Pons (tissue), 1 donor: ENCODE data around the gene PCBP1.
"Not testable (repeated sequence)": the region's sequence is repeated elsewhere in the genome, so short reads cannot be mapped to it uniquely, and the experiment has no call there.

Experiments used
- DNase-seq: peaks from one replicate; pipeline ENCODE4 v3.0.0-alpha.2; 2016; ENCODE audit warnings: low spot score

The PCBP1 gene

DNA sequence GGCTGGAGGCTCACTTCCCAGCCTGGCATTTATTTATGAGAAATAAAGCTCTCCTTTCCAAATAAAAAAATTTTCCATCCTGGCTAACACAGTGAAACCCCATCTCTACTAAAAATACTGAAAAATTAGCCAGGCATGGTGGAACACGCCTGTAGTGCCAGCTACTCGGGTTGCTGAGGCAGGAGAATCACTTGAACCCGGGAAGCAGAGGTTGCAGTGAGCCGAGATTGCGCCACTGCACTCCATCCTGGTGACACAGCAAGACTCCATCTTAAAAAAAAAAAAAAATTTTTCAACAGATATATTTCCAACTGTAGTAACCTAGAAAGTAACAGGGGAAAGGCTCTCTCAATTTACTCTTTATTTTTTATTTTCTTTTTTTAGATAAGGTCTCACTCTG, 6.1 kb upstream of the PCBP1 start:
- DNase-seq = no peak

DNA sequence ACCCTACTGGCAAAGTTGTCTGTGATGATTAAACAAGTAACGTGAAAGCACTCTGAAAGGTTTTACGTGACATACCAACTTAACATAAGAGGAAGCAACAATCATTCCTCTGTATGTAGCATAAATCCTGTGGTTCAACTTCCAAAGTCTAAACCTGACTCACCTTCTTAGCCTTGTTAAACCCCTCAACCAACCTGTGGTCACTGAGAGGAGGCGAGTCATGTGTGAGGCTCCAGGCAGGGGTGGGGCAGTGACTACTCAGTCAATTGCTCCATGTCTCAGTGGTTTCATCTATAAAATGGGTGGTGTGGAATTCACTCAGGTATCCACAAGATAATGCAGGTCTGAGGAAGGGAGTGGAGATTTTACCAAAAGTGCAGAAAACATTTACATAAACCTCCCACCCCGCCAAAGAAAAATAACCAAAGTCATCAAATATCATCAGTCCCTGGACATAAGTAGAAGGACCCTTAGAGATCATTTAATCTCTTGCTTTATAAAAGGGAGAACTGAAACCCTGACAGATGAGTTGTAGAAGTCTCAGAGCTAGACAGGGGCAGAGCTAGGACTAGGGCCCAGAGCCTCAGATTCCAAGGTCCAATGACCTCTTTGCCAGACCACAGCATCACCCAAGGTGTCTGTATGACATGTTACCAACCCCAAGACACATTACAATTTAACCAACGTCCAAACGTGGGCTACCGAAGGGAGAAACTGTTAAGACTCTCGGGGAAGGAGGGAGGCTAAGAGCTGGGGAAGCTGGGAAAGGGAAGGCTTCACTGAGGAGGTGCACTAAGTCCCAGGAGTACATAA, 3.7 kb upstream of the PCBP1 start:
- no peak for DNase-seq

GRCh38 chr2:70084973-70085710, 2.1 kb upstream of the PCBP1 start:
- no peak for DNase-seq

DNA sequence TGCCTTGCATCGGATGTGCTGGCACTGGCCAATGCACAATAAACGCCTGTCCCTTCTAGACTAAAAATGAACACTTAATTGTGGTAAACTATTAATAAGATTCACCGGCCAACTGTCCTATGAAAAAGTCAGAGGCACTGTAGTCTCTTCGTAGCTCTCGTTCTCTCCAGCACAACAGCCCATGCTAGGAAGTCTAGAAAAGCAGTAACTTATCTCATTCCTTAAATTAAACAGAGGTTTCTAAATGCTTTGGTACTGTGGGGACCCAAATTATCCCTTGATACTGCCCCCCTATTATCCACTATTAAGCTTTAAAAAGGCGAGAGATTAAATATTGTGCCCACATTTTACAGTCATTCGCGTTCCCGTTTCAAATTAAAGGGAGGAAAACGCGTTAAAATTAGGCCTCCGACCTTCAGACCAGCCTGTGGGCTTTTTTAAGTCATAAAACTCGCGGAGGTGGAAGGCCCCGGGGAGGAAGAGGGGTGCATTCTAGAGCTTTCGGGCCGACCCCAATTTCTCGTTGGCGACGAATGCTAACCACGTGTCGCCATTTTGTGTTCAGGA, 1.5 kb upstream of the PCBP1 start:
- no peak for DNase-seq

DNA sequence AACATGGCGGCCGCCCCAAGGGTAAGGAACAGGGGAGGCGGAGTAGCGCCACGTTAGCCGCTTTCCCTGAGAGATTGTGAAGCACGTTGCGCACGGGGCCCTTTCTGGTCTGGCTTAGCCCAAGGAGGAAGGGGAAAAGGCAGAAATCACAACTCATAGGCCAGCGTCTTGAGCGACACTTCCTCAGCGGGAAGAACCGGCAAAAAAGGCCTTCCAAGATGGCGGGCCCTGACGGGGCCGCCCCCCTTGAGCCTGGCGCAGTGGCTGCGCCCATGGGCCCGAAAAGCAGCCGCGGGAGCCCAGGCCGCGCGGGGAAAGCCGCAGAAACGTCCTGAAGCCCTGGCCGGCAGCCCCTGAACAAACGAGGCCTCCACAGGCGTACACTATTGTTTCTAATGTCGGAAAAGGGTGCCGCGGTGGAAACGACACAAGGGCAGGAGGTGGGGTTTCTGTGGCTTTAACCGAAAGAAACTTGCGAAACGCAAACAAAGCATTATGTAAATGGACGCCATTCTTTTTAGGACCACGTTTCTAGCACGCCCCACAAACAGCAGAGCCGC, 919 bp upstream of the PCBP1 start:
- peak; percentile 76 for DNase-seq

DNA sequence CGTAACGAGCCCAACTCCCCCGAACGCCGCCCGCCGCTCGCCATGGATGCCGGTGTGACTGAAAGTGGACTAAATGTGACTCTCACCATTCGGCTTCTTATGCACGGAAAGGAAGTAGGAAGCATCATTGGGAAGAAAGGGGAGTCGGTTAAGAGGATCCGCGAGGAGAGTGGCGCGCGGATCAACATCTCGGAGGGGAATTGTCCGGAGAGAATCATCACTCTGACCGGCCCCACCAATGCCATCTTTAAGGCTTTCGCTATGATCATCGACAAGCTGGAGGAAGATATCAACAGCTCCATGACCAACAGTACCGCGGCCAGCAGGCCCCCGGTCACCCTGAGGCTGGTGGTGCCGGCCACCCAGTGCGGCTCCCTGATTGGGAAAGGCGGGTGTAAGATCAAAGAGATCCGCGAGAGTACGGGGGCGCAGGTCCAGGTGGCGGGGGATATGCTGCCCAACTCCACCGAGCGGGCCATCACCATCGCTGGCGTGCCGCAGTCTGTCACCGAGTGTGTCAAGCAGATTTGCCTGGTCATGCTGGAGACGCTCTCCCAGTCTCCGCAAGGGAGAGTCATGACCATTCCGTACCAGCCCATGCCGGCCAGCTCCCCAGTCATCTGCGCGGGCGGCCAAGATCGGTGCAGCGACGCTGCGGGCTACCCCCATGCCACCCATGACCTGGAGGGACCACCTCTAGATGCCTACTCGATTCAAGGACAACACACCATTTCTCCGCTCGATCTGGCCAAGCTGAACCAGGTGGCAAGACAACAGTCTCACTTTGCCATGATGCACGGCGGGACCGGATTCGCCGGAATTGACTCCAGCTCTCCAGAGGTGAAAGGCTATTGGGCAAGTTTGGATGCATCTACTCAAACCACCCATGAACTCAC, 673 bp downstream of the PCBP1 start:
- peak; percentile 67 for DNase-seq

DNA sequence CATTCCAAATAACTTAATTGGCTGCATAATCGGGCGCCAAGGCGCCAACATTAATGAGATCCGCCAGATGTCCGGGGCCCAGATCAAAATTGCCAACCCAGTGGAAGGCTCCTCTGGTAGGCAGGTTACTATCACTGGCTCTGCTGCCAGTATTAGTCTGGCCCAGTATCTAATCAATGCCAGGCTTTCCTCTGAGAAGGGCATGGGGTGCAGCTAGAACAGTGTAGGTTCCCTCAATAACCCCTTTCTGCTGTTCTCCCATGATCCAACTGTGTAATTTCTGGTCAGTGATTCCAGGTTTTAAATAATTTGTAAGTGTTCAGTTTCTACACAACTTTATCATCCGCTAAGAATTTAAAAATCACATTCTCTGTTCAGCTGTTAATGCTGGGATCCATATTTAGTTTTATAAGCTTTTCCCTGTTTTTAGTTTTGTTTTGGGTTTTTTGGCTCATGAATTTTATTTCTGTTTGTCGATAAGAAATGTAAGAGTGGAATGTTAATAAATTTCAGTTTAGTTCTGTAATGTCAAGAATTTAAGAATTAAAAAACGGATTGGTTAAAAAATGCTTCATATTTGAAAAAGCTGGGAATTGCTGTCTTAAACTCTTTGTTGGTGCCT, 1.4 kb downstream of the PCBP1 start:
- DNase-seq = no peak

DNA sequence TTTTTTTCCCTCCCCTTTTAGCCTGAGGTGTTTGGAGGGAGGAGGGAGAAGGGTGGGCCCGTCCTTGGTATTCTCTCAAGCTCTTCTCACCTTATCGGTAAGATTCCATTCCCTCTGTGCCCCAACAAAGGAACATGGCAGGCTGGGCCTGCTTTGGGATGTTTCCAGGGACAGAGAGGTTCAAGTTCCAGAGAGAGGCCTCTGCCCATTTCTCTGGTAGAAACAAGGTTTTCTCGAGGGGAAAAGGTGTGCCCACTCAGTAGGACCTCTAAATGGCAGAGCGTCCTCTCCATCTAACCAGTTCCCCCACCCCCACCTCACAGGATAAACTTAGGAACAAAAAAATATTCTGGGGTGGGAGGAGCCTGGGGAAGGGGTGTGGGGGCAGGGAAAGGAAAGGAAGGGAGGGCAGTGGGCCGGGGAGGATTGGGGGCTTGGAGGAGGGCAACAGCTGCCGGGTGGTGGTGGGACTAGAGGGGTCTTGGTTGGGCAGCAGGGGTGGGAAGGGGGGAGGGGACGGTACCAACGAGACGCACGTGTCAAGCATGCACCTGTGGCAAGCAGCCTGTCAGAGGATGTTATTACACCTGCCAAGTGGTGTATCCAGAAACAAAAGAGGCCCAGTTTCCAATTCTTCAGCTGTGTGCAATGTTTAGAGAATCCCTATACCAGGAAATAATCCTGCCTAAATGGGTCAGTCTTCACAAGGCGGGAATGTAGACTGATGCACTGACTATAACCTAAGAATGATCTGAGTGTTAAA, 2.1 kb downstream of the PCBP1 start:
- peak; percentile 48 for DNase-seq

DNA sequence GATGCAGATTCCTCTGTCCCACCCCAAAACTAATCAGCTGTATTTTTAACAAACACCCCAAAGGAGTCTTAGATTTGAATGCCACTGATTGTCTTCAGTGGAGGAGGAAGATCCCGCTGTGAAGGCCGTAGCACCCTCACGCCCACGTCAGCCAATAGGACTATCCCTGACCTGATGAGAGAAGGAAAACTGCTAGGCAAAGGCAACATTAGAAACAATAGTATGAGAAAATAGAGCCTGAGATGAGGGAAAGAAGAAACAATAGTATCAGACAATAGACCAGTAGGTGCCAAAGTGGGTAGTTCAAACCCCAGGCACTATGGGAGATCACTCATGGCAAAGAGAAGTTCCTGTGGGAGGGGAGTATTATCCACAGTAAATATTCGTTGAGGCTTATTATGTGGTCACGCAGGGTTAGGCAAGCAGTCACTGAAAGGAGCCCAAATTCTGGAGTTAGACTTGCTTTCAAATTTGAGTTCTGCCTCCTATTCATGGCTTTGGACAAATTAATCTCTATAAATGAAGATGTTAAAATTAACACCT, 2.8 kb downstream of the PCBP1 start:
- DNase-seq = peak; percentile 61

GRCh38 chr2:70090706-70091334, 3.5 kb downstream of the PCBP1 start:
- DNase-seq = no peak

DNA sequence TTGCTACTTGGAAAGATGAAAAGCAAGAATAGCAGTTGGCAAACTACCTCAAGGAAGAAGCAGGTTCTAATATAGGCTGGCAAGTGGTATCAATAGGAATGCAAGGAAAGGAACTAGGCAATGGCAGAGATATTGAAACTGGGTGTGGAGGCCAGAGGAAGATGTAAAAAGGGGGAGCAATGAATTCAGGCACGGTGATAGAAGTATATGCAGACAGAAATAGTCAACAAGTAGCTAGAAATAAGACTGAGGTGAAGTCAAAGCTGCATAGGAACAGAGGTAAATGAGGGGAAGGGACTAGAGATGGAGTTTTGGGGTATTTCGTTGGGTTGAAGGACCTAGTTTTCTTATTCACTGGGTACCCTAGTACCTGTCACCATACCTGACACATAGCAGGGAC, 4.1 kb downstream of the PCBP1 start:
- DNase-seq = no peak

- no peak for DNase-seq
Measured at GRCh38 chr2:70091816-70092215, 4.5 kb downstream of the PCBP1 start.

DNA sequence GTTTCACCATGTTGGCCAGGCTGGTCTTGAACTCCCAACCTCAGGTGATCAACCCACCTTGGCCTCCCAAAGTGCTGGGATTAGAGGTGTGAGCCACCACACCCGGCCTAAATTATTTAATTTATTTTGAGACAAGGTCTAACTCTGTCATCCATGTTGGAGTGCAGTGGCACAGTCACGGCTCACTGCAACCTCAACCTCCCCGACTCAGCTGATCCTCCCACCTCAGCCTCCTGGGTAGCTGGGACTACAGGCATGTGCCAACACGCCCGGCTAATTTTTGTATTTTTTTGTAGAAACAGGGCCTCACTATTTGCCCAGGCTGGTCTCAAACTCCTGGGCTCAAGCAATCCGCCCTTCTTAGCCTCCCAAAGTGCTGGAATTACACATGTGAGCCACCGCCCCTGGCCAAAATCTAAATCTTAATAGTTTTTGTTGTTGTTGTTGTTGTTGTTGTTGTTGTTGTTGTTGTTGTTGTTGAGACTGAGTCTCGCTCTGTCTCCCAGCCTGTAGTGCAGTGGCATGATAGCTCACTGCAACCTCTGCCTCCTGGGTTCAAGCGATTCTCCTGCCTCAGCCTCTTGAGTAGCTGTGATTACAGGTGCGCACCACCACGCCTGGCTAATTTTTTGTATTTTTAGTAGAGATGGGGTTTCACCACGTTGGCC, 5.4 kb downstream of the PCBP1 start:
- not testable (repeated sequence) for DNase-seq

DNA sequence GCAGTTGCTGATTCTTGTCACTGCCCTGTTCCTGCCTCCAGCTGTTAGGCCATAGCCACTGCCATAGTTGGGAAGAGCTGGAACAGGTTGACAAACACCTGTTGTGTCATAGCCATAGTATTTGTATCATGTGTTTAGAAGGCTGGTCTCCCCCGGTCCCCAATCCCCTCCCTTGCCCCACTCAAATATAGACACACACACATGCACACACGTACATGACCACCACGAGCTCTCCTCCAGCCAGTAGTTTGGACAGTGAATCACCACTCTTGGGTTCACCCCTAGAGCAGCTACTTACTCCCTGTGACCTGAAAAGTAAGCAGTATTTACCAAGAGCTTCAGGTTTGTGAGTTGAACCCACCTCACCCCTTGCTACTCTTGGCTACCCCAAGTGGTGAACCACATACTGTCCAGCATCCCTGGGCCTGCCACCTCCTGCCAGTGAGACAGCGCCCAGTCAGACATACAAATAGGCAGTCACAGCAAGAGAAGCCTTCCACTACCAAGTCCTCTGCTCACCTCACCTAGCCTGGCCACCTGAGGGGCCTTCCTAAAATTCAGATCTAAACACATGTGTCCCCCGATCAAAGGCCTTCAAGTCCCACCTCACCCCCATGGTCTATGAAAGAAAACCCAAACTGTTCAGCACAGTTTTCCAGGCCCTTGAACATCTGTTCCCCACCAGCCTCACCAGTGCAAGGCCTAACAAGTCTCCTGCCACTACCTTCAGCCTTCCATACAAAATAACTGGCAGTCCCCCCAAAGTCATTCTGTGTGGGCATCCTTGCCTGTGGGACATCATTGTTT, 7.1 kb downstream of the PCBP1 start:
- DNase-seq = no peak

DNA sequence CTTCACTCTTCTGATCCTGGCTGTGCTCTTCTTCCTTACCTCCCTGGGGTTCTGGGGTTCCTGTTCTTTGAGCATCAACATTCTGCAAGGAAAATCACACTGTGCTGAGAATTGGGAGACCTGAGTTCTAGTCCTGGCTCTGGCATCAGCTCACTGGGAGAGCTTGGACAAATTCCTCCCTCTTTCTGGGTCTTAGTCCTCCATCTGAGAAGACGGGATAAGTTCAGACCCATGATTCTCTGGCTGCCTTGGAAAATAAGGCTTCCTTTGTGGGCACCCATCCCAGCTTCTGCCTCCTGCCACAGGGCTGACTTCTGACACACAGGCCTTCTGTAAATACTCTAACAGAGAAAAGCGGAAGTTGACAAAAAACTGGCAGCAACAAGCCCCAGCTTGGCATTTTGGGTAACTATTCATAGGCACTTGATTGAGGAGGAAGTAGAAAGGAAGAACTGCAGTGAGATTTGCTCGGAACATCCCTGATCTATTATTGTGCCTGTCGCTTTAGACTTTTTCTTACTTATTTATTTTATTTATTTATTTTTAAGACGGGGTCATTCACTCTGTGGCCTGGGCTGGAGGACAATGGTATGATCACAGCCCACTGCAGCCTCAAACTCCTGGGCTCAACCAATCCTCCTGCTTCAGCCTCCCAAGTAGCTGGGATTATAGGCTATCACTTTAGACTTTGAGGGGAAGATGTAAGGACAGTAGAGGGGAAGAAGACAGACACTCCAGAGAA, 7.9 kb downstream of the PCBP1 start:
- peak; percentile 99 for DNase-seq

DNA sequence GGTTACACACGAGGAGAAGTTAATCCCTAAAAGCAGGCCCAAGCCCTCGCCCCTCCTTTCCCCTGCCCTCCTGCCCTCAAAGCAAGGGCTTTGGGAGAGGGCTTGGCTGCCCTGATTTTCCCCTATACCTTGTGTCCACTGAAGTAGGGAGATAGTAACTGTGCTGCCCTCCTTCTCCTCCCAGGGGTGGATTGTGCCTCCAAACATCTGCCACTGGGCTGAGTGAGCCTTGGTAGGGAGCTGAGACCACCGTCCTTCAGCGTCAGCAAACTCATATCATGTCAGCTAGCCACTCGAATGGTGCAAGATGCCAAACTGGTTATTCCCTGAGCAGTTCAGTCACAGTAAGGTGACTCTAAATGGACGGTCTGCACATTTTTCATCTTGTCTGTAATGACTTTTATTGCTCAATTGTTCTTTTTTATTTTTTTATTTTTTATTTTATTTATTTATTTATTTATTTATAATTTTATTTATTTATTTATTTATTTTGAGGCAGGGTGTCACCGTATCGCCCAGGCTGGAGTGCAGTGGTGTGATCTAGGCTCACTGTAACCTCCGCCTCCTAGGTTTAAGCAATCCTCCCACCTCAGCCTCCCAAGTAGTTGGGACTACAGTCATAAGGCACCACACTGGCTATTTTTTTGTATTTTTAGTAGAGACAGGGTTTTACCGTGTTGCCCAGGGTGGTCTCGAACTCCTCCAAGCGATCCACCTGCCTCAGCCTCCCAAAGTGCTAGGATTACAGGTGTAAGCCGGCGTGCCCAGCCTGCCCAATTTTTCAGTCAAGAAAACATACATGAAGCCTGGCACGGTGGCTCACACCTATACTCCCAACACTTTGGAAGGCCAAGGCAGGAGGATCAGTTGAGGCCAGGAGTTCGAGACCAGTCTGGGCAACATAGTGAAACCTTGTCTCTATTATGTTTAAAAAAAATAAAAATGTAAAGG, 8.7 kb downstream of the PCBP1 start:
- DNase-seq = no peak
